HepG2 (cell line): ENCODE measurements around the gene RRP12. TPM values are rescaled to one million over a fixed set of nuclear protein-coding genes. Genes with fewer than 3 reads are reported as not detected.

Experiments
- FIP1L1 ChIP-seq: fragments of 200-400 bp; formaldehyde crosslinking; IDR thresholded peaks from 2 replicates; pipeline ENCODE4 v1.6.1; 2018; ENCODE audit warnings: low read depth, mild to moderate bottlenecking, low read length, moderate library complexity, borderline replicate concordance; ENCODE audit not compliant: insufficient read depth
- GLMP ChIP-seq: sonication (generic); formaldehyde crosslinking; IDR thresholded peaks from 2 replicates; pipeline ENCODE4 v1.9.0; 2021; ENCODE audit warnings: missing genetic modification reagents, mild to moderate bottlenecking, borderline replicate concordance
- MAF1 ChIP-seq: sonication (generic); formaldehyde crosslinking; IDR thresholded peaks from 2 replicates; pipeline ENCODE4 v1.5.0; 2020; ENCODE audit warnings: missing genetic modification reagents, borderline replicate concordance
- MAFK ChIP-seq, 2 experiments: IDR thresholded peaks in 1 of 2; conservative IDR thresholded peaks in 1 of 2; 2 replicates each; pipeline ENCODE4 v1.6.1; 2011; ENCODE audit warnings: improper control_type of control experiment in 2 of 2, low read length in 2 of 2
- RERE ChIP-seq: IDR thresholded peaks from 2 replicates; pipeline ENCODE4 v1.6.1; 2016; ENCODE audit warnings: low read depth, missing genetic modification reagents, missing compliant biosample characterization
- SMARCE1 ChIP-seq: fragments of 450-650 bp; IDR thresholded peaks from 2 replicates; pipeline ENCODE4 v1.6.1; 2017; ENCODE audit warnings: borderline replicate concordance
- TCF7 ChIP-seq: sonication (generic); IDR thresholded peaks from 2 replicates; pipeline ENCODE4 v1.6.1; 2016; ENCODE audit warnings: antibody characterized with exemption, low read depth
- ZBTB26 ChIP-seq: IDR thresholded peaks from 2 replicates; pipeline ENCODE4 v1.6.1; 2016; ENCODE audit warnings: missing compliant biosample characterization, missing genetic modification reagents, borderline replicate concordance
- ZMAT3 ChIP-seq: sonication (generic); formaldehyde crosslinking; conservative IDR thresholded peaks from 2 replicates; pipeline ENCODE4 v1.7.0; 2021; ENCODE audit warnings: missing genetic modification reagents
- ZNF138 ChIP-seq: sonication (generic); formaldehyde crosslinking; IDR thresholded peaks from 2 replicates; pipeline ENCODE4 v1.5.0; 2020; ENCODE audit warnings: mild to moderate bottlenecking, low read depth, missing genetic modification reagents
- ZSCAN25 ChIP-seq: sonication (generic); formaldehyde crosslinking; IDR thresholded peaks from 2 replicates; pipeline ENCODE4 v1.8.0; 2022; ENCODE audit warnings: mild to moderate bottlenecking, missing genetic modification reagents
- polyA plus RNA-seq, 8 experiments: library from polyadenylated mRNA; depleted of rRNA in 3 of 8; stranded (reverse) in 7 of 8; unstranded in 1 of 8; fragments of >200 nt; fragmentation: Illumina TruSeq in 4 of 8; extraction: Trizol in 4 of 8; gene quantifications; 2 replicates each; pipeline versions ENCODE4 v1.2.1 to v1.2.3, GENCODE V29; 2011 to 2016; ENCODE audit warnings: low read depth in 4 of 8, missing spikeins in 1 of 8, mixed read lengths in 1 of 8; ENCODE audit not compliant: insufficient read depth in 1 of 8
- total RNA-seq, 5 experiments: library from RNA; depleted of rRNA; stranded (reverse); fragments of >200 nt; fragmentation: Illumina TruSeq; extraction: Trizol; gene quantifications; 2 replicates each; pipeline ENCODE4 v1.2.3, GENCODE V29; 2016; ENCODE audit warnings: low read depth in 1 of 5
- TF ChIP-seq, protein P1 (sequence below): sonication (generic); formaldehyde crosslinking; IDR thresholded peaks from 2 replicates; pipeline ENCODE4 v1.8.1; 2023; ENCODE audit warnings: missing genetic modification reagents, inconsistent platforms, borderline replicate concordance
- TF ChIP-seq, protein P2 (sequence below): sonication (generic); formaldehyde crosslinking; IDR thresholded peaks from 2 replicates; pipeline ENCODE4 v1.8.0; 2022; ENCODE audit warnings: mild to moderate bottlenecking, missing genetic modification reagents, moderate library complexity
- TF ChIP-seq, protein P3 (sequence below): sonication (generic); formaldehyde crosslinking; conservative IDR thresholded peaks from 2 replicates; pipeline ENCODE4 v1.8.0; 2022; ENCODE audit warnings: mild to moderate bottlenecking, moderate library complexity, missing genetic modification reagents

The RRP12 gene
- total and polyA plus RNA-seq, 2 of the 13 experiments (the other 11 are each of a cell fraction or from before 2014, with no cell fraction given): 13.2 to 39.4 TPM

- TF ChIP-seq ZBTB26 (CRISPR knock-in tag): no peak; the same call in none of the 2 replicates
- TF ChIP-seq, protein P1, sequence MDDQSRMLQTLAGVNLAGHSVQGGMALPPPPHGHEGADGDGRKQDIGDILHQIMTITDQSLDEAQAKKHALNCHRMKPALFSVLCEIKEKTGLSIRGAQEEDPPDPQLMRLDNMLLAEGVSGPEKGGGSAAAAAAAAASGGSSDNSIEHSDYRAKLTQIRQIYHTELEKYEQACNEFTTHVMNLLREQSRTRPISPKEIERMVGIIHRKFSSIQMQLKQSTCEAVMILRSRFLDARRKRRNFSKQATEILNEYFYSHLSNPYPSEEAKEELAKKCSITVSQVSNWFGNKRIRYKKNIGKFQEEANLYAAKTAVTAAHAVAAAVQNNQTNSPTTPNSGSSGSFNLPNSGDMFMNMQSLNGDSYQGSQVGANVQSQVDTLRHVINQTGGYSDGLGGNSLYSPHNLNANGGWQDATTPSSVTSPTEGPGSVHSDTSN: no peak; the same call in 1 of the 2 replicates
- TF ChIP-seq ZMAT3: peak; percentile 57; the same call in 1 of the 2 replicates
- no peak for TF ChIP-seq ZNF138
- no peak for TF ChIP-seq SMARCE1
- peak; percentile 72 for TF ChIP-seq ZSCAN25
- TF ChIP-seq FIP1L1: no peak
- no peak for TF ChIP-seq TCF7
- no peak for TF ChIP-seq MAFK (conservative IDR thresholded peaks at IDR 0.05 in 1 of 2, IDR thresholded peaks at IDR 0.05 in 1 of 2; ENCODE audit: low read length in 2 of 2)
- TF ChIP-seq, protein P2, sequence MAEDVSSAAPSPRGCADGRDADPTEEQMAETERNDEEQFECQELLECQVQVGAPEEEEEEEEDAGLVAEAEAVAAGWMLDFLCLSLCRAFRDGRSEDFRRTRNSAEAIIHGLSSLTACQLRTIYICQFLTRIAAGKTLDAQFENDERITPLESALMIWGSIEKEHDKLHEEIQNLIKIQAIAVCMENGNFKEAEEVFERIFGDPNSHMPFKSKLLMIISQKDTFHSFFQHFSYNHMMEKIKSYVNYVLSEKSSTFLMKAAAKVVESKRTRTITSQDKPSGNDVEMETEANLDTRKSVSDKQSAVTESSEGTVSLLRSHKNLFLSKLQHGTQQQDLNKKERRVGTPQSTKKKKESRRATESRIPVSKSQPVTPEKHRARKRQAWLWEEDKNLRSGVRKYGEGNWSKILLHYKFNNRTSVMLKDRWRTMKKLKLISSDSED (CRISPR knock-in tag): no peak
- no peak for TF ChIP-seq RERE (CRISPR knock-in tag)
- TF ChIP-seq GLMP (CRISPR knock-in tag): no peak
- TF ChIP-seq, protein P3, sequence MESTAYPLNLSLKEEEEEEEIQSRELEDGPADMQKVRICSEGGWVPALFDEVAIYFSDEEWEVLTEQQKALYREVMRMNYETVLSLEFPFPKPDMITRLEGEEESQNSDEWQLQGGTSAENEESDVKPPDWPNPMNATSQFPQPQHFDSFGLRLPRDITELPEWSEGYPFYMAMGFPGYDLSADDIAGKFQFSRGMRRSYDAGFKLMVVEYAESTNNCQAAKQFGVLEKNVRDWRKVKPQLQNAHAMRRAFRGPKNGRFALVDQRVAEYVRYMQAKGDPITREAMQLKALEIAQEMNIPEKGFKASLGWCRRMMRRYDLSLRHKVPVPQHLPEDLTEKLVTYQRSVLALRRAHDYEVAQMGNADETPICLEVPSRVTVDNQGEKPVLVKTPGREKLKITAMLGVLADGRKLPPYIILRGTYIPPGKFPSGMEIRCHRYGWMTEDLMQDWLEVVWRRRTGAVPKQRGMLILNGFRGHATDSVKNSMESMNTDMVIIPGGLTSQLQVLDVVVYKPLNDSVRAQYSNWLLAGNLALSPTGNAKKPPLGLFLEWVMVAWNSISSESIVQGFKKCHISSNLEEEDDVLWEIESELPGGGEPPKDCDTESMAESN (CRISPR knock-in tag): 0 out of 2 replicates have a peak, but pooled peaks have one; percentile 57
- no peak for TF ChIP-seq MAF1 (CRISPR knock-in tag)
Measured at GRCh38 chr10:97445722-97446639, 44.8 kb upstream of the RRP12 start, which contains the start of the genes EXOSC1 and ZDHHC16 (continued).
